ENCODE data around the gene RAPGEF6.

The RAPGEF6 gene

GRCh38 chr5:131462454-131462853 lies 172.6 kb downstream of the RAPGEF6 start:
- no peak for DNase-seq (ENCODE audit: insufficient read length, low spot score)
- peak; percentile 16 for FAIRE-seq
- TF ChIP-seq TAF1 (IDR thresholded peaks at IDR 0.05; ENCODE audit: low read depth, low read length) (no peak), SPI1 (IDR thresholded peaks at IDR 0.05; ENCODE audit: low read depth, low read length) (no peak), POU2F2 (IDR thresholded peaks at IDR 0.05; ENCODE audit: low read depth, low read length) (no peak), PAX5 (IDR thresholded peaks at IDR 0.05; ENCODE audit: insufficient read depth, low read length, severe bottlenecking) (no peak), POLR2A (IDR thresholded peaks at IDR 0.05; ENCODE audit: low read depth, low read length) (no peak), POLR2AphosphoS5 (IDR thresholded peaks at IDR 0.05; ENCODE audit: low read depth, low read length) (no peak)

GRCh38 chr5:131461742-131462141 lies 173.3 kb downstream of the RAPGEF6 start:
- no peak for FAIRE-seq
- DNase-seq (ENCODE audit: insufficient read length, low spot score) = no peak
- TF ChIP-seq POLR2A (IDR thresholded peaks at IDR 0.05; ENCODE audit: low read depth, low read length) = no peak
- TF ChIP-seq POLR2AphosphoS5 (IDR thresholded peaks at IDR 0.05; ENCODE audit: low read depth, low read length) = no peak
- no peak for TF ChIP-seq POU2F2 (IDR thresholded peaks at IDR 0.05; ENCODE audit: low read depth, low read length)
- no peak for TF ChIP-seq SPI1 (IDR thresholded peaks at IDR 0.05; ENCODE audit: low read depth, low read length)
- no peak for TF ChIP-seq TAF1 (IDR thresholded peaks at IDR 0.05; ENCODE audit: low read depth, low read length)
- no peak for TF ChIP-seq PAX5 (IDR thresholded peaks at IDR 0.05; ENCODE audit: insufficient read depth, low read length, severe bottlenecking)

- no peak for DNase-seq (ENCODE audit: insufficient read length, low spot score)
- FAIRE-seq = no peak
- TF ChIP-seq TAF1 (IDR thresholded peaks at IDR 0.05; ENCODE audit: low read depth, low read length) (no peak), POLR2AphosphoS5 (IDR thresholded peaks at IDR 0.05; ENCODE audit: low read depth, low read length) (no peak), SPI1 (IDR thresholded peaks at IDR 0.05; ENCODE audit: low read depth, low read length) (no peak), POLR2A (IDR thresholded peaks at IDR 0.05; ENCODE audit: low read depth, low read length) (no peak), POU2F2 (IDR thresholded peaks at IDR 0.05; ENCODE audit: low read depth, low read length) (no peak), PAX5 (IDR thresholded peaks at IDR 0.05; ENCODE audit: insufficient read depth, low read length, severe bottlenecking) (no peak)
Measured at GRCh38 chr5:131460867-131461572, 174.0 kb downstream of the RAPGEF6 start.

GRCh38 chr5:131460133-131460532 lies 174.9 kb downstream of the RAPGEF6 start:
- DNase-seq (ENCODE audit: insufficient read length, low spot score) = no peak
- no peak for FAIRE-seq
- TF ChIP-seq PAX5 (IDR thresholded peaks at IDR 0.05; ENCODE audit: insufficient read depth, low read length, severe bottlenecking) (no peak), POLR2AphosphoS5 (IDR thresholded peaks at IDR 0.05; ENCODE audit: low read depth, low read length) (no peak), POLR2A (IDR thresholded peaks at IDR 0.05; ENCODE audit: low read depth, low read length) (no peak), TAF1 (IDR thresholded peaks at IDR 0.05; ENCODE audit: low read depth, low read length) (no peak), SPI1 (IDR thresholded peaks at IDR 0.05; ENCODE audit: low read depth, low read length) (no peak), POU2F2 (IDR thresholded peaks at IDR 0.05; ENCODE audit: low read depth, low read length) (no peak)

GRCh38 chr5:131459216-131459615 lies 175.8 kb downstream of the RAPGEF6 start:
- DNase-seq (ENCODE audit: insufficient read length, low spot score) = no peak
- FAIRE-seq = no peak
- no peak for TF ChIP-seq POLR2A (IDR thresholded peaks at IDR 0.05; ENCODE audit: low read depth, low read length)
- TF ChIP-seq POU2F2 (IDR thresholded peaks at IDR 0.05; ENCODE audit: low read depth, low read length) = no peak
- no peak for TF ChIP-seq SPI1 (IDR thresholded peaks at IDR 0.05; ENCODE audit: low read depth, low read length)
- no peak for TF ChIP-seq PAX5 (IDR thresholded peaks at IDR 0.05; ENCODE audit: insufficient read depth, low read length, severe bottlenecking)

- no peak for TF ChIP-seq TAF1 (IDR thresholded peaks at IDR 0.05; ENCODE audit: low read depth, low read length)
- TF ChIP-seq POLR2A (IDR thresholded peaks at IDR 0.05; ENCODE audit: low read depth, low read length) = no peak
- FAIRE-seq (no peak), DNase-seq (ENCODE audit: insufficient read length, low spot score) (no peak)
Measured at GRCh38 chr5:131457193-131457592, 177.8 kb downstream of the RAPGEF6 start.

GRCh38 chr5:131450941-131451340 lies 184.1 kb downstream of the RAPGEF6 start:
- peak; percentile 55 for FAIRE-seq
- TF ChIP-seq SPI1 (IDR thresholded peaks at IDR 0.05; ENCODE audit: low read depth, low read length) = no peak
- no peak for TF ChIP-seq POLR2A (IDR thresholded peaks at IDR 0.05; ENCODE audit: low read depth, low read length)
- TF ChIP-seq PAX5 (IDR thresholded peaks at IDR 0.05; ENCODE audit: insufficient read depth, low read length, severe bottlenecking) = no peak
- no peak for DNase-seq (ENCODE audit: insufficient read length, low spot score)

GRCh38 chr5:131441184-131441583 lies 193.8 kb downstream of the RAPGEF6 start:
- DNase-seq (ENCODE audit: insufficient read length, low spot score) (no peak), FAIRE-seq (no peak)
- TF ChIP-seq POLR2AphosphoS5 (IDR thresholded peaks at IDR 0.05; ENCODE audit: low read depth, low read length) (no peak), POU2F2 (IDR thresholded peaks at IDR 0.05; ENCODE audit: low read depth, low read length) (no peak), SPI1 (IDR thresholded peaks at IDR 0.05; ENCODE audit: low read depth, low read length) (no peak), TAF1 (IDR thresholded peaks at IDR 0.05; ENCODE audit: low read depth, low read length) (no peak), PAX5 (IDR thresholded peaks at IDR 0.05; ENCODE audit: insufficient read depth, low read length, severe bottlenecking) (no peak), POLR2A (IDR thresholded peaks at IDR 0.05; ENCODE audit: low read depth, low read length) (no peak)

- FAIRE-seq = no peak
- no peak for TF ChIP-seq POU2F2 (IDR thresholded peaks at IDR 0.05; ENCODE audit: low read depth, low read length)
- TF ChIP-seq SPI1 (IDR thresholded peaks at IDR 0.05; ENCODE audit: low read depth, low read length) = no peak
- no peak for TF ChIP-seq POLR2AphosphoS5 (IDR thresholded peaks at IDR 0.05; ENCODE audit: low read depth, low read length)
- TF ChIP-seq POLR2A (IDR thresholded peaks at IDR 0.05; ENCODE audit: low read depth, low read length) = no peak
- no peak for TF ChIP-seq TAF1 (IDR thresholded peaks at IDR 0.05; ENCODE audit: low read depth, low read length)
- no peak for TF ChIP-seq PAX5 (IDR thresholded peaks at IDR 0.05; ENCODE audit: insufficient read depth, low read length, severe bottlenecking)
- DNase-seq (ENCODE audit: insufficient read length, low spot score) = no peak
Measured at GRCh38 chr5:131436081-131436480, 198.9 kb downstream of the RAPGEF6 start.

- TF ChIP-seq TAF1 (IDR thresholded peaks at IDR 0.05; ENCODE audit: low read depth, low read length) (no peak), SPI1 (IDR thresholded peaks at IDR 0.05; ENCODE audit: low read depth, low read length) (no peak), PAX5 (IDR thresholded peaks at IDR 0.05; ENCODE audit: insufficient read depth, low read length, severe bottlenecking) (no peak), POU2F2 (IDR thresholded peaks at IDR 0.05; ENCODE audit: low read depth, low read length) (no peak), POLR2A (IDR thresholded peaks at IDR 0.05; ENCODE audit: low read depth, low read length) (no peak), POLR2AphosphoS5 (IDR thresholded peaks at IDR 0.05; ENCODE audit: low read depth, low read length) (no peak)
- no peak for DNase-seq (ENCODE audit: insufficient read length, low spot score)
- FAIRE-seq = no peak
Measured at GRCh38 chr5:131433109-131433508, 201.9 kb downstream of the RAPGEF6 start.
